GM19395 (cell line): ENCODE measurements around the gene PLA2G6.

Experiments used
- ATAC-seq: cut with Tn5 transposase; IDR thresholded peaks from one replicate; pipeline ENCODE4 v1.9.1; 2021; ENCODE audit warnings: mild to moderate bottlenecking, moderate library complexity; ENCODE audit not compliant: unreplicated experiment

Gene PLA2G6

DNA sequence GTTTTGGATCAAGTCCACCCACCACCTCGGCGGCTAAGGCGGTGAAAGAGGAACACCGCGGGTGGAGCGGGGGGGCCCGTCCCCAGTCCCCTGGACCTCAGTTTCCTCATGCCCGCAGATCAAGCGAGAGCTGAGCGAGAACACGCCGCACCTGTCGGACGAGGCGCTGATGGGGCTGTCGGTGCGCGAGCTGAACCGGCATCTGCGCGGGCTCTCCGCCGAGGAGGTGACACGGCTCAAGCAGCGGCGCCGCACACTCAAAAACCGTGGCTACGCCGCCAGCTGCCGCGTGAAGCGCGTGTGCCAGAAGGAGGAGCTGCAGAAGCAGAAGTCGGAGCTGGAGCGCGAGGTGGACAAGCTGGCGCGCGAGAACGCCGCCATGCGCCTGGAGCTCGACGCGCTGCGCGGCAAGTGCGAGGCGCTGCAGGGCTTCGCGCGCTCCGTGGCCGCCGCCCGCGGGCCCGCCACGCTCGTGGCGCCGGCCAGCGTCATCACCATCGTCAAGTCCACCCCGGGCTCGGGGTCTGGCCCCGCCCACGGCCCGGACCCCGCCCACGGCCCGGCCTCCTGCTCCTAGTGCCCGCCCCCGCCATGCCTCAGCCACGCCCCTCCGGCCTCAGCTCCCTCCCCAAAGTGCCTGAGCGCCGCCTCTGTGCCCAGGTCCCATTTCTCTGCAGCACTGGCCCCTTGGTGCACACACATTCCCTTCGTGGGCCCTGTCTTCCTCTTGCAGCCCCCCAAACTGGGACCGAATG is 32.8 kb upstream of the PLA2G6 start:
- no peak for ATAC-seq

DNA sequence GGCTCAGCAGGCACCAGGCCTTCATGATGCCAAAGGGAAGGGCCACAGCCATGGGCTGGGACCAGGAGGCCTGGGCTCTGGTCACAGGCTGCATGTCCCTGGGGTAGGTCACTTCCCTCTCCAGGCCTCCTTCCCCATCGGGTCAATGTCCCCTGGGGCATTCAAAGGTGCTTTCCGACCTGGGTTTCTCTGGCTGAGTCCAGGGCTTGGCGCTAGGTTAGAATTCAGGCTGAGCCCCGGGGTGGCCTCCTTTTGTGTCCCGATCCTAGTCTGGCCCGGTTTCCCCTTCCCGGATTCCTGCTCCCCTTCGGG is 32.3 kb upstream of the PLA2G6 start:
- ATAC-seq: no peak

DNA sequence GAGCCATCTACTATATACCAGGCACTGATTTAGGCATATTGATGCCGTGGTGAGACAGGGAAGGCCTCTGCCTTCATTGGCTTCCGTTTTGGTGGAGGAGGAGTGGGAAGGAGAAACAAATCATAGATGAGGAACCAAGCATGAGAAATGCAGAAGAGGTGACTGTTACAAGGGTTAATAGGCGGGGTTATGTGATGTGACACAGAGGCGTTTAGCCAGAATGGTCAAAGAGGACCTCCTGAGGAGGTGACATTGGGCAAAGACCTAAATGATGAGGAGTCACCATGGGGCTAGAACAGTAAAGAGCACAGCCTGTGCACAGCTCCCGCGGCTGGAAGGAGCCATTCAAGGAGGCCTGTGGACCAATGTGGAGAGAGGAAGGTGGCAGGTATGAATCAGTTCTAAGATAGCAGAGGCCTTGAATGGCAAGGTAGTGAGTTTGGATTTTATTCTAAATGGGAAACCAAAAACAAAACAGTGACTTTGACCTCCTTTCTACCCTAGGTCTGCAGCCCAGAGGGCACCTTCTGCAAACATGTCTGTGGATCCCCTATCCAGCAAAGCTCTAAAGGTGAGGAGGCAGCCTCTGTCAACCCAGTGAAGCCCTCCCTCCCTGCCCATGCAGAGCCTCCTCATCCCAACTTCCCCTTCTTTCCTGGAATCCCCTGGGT is 31.8 kb upstream of the PLA2G6 start:
- ATAC-seq: no peak

DNA sequence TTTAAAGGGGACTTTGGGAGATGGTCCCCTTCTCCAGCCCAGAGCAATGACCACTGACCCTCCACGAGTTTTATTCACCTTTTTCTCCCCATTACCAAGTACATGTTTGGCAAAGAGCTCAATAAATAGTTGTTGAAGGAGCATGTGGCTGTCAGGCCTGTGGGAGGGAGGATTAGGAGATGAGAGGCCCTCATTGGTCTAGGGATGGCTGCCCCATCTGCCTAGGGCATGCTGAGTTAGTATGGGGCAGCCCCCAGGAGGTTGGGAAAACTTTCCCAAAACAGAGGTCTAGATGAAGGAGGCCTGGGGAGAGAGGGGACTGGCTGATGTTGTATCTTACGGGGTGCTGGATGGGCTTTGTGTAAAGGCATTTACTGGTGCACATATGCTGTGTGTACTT is 30.8 kb upstream of the PLA2G6 start:
- no peak for ATAC-seq

DNA sequence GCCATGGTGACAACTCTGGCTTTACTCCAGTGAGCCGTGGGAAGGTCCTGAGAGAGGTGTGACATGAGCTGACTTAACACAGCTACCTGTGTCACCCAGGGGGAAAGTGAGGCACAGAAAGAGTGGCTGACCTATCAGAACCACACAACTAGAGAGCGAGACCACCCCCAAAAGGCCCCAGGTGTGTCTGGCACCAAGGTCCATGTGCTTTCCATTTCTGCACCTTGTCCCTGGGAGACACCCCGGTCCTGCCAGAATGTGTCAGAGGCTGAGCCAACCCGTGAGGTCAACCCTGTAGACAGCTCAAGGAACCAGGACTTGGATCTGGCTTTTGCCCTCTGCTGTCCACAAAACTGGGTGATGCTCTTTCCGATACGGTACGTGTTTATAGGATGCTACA is 29.9 kb upstream of the PLA2G6 start:
- no peak for ATAC-seq

DNA sequence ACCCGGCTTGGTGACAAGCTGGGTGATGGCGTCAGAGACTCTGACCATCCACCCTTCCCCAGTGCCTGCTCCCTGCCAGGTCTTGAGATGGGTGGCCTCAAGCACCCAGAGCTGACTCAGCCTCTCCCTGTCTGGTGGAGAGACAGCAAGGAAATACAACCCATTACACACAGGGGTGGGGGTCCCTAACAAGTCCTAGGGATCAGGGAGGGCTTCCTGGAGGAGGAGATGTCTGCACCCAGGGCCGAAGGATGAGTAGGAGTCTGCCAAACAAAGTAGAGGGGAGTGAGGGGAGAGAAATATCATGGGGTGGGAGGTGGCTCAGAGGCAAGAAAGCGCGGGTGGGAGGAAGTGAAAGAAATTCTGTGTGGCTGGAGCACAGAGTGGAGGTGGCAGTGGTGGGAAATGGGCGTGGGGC is 26.9 kb upstream of the PLA2G6 start:
- ATAC-seq: no peak

DNA sequence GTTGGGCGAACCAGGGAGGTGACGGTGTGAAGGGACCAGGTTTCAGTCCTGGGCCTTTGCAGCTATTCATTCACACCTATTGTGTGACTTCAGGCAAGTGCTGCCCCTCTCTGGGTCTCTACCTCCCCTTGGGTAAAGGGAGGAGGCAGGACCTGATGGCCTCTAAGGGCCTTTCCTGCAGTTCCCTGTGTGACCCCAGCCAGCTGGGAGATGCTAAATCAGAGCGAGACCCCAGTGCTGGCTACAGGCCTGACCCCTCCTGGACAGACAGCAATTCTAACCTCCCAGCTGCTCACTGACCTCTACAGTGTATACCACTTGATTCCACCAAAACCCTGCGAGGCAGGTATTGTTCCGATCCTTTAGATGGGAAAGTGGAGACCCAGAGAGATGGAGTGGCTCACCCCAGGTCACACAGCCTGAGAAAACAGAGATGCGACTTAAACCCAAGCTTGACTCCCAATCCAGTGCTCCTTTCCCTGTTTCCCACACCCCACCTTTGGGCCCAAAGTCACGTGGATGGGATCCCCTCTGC is 26.3 kb upstream of the PLA2G6 start:
- ATAC-seq: no peak

DNA sequence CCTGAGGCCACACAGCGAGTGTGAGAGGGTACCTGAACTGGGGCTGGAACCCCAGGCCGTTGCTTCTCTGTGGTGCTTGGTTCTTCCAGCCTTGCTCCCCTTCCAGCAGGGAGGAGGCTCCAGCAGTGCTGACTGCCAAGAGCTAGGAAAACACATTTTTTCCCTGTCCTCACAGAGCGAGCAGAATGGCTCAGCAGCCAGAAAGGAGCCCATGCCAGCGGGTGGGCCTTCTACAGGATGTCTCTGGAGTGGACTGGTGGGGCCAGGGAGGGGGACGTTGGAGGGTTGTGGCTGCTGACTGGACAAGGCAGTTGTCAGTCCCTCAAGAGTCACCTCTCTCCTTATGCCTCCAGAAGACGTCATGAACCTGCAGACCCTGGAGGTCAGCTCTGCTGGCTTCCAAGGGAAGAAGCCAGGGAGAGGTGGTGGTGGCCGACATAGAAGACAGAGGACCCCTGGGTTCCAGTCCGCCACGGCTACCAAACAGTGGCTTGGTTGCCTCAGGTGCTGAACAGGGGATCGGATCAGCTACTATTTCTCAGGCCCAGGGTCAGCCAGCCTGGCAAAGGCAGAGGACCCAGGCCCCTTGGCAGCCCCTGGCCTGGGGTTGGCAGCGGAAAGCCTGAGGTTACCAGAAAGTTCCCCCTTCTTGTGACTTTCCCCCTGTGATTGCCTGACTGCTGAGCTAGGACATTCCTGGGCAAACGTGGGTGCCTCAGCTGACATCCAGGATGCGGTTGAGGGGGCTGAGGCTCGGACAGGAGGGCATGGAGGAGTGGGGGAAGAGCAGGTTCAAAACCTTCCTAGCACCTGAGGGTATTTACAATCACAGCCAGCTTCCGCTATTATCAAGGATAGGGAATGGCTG is 23.9 kb upstream of the PLA2G6 start:
- no peak for ATAC-seq

DNA sequence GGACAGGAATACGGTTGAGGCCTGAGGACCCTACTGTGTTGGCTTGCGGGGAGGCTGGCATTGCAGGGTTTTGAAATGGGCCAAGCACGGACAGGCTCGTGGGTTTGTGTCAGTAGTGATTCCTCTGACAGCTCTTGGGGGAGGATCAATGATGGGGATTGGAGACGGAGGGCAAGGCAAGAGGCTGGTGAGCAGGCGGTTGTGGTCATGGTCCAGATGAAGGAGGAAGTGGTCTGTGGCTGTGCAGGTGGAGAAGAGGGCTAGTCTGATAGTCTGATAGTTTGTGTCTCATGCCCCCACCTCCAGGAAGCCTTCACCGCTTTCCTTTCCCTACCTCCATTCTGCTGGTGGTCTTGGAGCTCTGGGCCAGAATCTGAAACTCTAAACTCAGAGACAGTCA is 23.2 kb upstream of the PLA2G6 start:
- ATAC-seq: no peak

DNA sequence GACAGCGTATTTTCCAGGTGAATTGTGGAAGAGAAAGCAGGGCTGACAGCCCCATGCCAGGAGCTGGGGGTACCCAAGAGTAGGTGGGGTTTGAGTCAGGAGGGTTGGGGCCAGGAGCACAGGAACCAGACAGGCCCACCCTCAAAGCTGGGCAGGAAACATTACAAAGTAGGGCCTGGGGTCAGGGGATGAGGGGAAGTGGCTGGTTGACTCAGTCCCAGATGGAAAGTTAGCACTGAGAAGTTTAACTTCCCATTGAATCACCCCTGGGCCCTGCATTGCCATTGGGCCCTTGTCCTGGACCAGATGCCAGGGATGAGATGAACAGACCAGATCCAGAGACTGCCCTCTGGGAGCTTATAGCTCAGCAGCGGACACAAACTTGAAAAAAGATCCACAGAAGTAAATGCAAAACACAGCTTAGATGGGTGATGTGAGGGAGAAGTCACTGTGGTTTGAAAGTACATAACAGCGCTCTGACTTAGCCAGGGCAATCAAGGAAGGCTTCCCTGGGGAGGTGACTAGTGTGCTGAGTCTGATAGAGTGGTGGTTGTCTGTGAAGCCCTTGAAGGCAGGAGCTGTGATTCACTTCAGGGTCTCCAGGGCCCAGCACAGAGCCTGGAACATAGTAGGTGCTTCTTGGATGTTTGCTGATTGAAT is 22.4 kb upstream of the PLA2G6 start:
- ATAC-seq: no peak

DNA sequence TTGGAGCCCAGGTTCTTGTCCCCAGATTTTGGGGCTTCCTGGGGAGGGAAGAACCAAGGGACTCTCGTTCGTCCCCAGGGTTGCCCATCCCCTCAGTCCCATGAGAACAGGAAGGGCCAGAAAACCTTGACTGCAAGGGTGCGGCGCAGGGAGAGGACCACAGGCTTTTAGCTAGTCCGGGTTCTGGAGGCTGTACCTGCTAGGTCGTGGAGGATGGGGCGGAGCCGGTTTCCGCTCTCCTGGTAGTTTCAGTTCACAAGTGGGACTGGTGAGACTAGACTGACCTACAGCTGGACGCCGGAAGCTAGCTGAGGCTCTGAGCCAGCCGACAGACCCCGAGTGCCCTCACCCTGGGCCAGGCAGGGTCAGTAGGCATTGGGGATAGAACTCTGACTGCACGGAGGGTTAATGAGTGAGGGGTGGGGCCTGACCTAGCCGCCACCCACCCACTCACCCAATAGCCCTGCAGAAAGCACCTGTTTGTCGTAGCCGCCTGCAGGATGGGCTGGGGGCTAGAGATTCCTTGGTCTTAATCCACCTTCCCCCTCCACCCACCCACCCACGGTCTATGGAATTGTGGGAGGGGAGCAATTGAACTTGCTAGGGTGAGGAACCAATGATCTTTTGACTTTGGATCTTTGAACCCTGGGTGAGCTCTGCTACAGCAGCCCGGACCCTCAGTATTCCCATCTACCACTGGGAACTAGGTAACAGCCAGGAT is 21.6 kb upstream of the PLA2G6 start:
- no peak for ATAC-seq

DNA sequence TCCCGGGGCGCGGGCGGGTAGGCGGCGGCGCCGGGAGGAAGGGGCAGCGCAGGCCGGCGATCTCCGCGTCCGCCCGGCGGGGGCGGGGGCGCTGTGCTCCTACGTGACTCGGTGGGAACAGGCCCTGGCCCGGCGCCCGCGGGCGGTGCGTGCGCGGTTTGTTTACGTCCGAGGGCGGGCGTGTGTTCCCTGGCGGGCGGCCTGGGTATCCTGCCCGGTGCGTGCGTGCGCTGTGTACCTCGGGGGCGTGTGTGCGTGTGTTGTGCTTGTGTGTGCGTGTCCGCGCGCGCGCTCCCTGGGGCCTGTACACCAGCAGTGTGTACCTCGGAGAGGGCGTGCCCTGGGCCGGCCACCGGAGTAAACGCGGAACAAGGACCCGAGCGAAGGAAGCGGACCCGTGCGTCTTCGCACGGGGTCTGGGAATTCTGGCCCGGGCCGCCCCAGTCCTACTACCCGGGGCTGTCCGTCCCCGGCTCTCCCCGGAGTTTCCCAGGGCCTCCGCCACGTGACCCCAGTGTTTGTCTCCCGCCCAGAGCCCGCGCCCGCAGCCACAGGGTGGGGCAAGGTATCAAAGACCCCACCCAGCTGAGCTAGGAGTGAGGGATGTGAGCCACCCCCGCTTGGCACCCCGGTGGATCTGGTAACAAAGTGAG is 20.9 kb upstream of the PLA2G6 start:
- no peak for ATAC-seq

DNA sequence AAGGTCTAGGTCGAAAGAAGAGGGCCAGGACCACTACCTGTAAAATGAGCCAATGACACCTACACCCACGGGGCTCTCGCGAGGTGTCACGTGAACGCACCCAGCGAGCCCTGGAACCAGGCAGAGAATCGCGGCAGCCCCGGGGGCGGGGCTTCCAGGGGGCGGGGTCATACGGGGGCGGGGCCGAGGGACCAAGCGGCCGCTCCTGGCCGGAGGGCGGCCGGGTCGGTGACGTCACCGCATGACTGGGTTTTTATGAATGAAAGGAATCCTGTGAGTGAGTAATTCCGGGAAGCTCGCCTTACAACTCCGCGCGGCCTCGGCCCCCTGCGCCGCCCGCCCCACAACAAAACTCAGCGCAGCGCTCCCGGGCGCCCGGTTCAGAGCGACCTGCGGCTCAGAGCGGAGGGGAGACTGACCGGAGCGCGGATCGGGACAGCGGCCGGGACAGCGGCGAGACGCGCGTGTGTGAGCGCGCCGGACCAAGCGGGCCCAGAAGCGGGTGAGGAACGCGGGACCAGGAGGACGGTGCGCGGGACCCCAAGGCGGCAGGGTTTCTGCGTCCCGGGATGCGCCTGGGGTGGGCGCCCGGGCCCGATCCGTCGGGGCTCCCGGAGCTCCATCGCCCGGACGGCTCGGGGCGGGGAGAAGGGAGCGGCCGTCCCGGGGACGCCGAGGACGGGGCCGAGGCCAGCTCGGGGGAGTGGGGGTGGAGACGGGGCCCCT is 20.2 kb upstream of the PLA2G6 start, which contains the start of gene MAFF:
TSS of gene MAFF (plus strand) at position 284 of the 726 bp plus-strand sequence. CDS start 11,860 bp downstream, outside the sequence.
- ATAC-seq: peak; percentile 66

DNA sequence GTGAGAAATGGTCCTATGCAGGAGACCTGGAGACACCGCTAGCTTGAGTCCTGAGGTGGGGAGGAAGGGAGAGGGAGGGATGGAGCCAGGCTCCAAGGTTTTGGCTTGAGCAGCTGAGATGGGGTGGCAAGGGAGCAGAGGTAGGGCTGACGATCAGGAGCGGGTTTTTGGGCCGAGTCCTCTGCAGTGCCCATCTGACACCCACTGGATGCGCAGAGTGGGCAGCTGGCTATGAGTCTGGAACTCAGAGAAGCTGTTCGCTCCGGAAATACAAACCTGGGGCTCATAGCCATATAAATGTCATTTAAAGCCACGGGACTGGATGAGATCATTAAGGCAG is 19.7 kb upstream of the PLA2G6 start:
- ATAC-seq: no peak

DNA sequence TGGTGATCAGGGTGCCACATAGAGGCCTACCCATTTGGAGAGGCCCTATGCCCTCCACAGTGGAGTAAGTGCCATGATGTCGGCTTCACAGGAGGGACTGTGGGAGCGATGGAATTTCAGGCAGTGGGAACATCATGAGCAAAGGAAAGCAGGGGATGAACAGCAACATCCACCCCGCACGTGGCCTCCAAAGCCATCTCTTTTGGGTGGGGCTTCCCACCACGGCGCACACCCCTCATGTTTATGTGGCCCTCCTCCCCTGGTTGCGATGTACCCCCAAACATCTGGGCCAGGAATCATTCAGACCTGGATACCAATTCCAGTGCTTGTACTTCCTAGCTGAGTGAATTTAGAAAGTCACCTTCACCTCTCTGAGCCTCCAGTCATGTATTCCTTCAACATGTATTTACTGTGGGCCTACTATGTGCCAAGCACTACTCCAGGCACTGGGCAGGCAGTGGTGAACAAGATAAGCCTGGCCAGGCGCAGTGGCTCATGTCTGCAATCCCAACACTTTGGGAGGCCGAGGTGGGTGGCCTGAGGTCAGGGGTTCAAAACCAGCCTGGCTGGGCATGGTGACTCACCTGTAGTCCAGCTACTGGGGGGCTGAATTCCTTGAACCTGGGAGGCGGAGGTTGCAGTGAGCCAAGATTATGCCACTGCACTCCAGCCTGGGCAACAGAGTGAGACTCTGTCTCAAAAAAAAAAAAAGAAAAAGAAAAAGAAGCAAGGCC is 18.4 kb upstream of the PLA2G6 start:
- no peak for ATAC-seq

DNA sequence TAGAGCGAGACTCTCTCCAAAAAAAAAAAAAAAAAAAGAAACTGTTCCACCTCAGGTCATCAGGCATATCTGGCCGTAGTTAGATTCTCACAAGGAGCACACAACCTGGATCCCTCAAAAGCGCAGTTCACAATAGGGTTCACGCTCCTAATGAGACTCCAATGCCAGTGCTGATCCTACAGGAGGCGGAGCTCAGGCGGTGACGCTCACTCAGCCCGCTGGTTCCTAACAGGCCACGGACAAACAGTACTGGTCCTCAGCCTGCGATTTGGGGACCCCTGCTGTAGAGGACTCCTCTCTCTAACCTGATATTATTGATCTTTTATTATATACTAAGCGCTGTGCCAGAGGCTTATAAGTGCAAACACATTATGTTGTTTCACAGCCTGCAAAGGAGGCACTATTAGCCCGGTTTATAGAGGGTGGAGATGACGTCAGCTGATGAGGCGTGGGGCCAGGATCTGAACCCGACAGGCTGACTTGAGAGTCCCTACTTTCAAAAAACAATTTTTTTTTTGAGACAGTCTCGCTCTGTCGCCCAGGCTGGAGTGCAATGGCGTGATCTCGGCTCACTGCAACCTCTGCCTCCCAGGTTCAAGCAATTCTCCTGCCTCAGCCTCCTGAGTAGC is 15.3 kb upstream of the PLA2G6 start:
- no peak for ATAC-seq

DNA sequence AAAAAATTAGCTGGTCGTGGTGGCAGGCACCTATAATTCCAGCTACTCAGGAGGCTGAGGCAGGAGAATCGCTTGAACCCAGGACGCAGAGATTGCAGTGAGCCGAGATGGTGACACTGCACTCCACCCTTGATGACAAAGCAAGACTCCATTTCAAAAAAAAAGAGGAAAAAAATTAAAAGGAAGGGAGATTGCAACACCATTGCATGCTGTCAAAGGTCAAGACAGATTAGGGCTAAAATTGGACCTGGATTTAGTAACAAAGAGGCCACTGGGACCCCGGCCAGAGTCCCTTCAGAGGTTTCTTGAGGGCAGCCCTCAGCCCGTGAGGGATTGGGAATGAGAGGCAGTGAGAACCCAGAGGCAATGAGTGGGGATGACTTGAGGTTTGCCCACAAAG is 11.9 kb upstream of the PLA2G6 start:
- ATAC-seq: no peak

DNA sequence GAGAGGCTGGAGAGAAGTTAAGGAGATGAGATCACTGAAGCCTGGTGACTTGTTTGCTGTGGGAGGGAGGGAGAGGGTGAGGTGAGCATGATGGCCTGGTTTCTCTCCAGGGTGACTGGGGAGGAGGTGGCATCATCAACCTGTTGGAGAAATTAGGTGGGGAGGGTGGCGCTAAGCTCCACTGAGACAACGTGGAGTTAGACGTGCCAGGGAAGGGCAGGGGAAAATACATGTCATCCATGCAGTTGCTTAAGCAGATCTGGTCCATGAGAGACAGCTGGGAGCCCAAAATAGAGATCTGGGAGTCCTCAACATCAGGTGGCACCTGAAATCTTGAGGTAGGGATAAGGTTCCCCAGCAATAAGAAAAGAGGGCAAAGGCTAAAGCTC is 10.8 kb upstream of the PLA2G6 start:
- ATAC-seq: no peak
